ENCODE results near the gene RPL4.

The RPL4 gene

DNA sequence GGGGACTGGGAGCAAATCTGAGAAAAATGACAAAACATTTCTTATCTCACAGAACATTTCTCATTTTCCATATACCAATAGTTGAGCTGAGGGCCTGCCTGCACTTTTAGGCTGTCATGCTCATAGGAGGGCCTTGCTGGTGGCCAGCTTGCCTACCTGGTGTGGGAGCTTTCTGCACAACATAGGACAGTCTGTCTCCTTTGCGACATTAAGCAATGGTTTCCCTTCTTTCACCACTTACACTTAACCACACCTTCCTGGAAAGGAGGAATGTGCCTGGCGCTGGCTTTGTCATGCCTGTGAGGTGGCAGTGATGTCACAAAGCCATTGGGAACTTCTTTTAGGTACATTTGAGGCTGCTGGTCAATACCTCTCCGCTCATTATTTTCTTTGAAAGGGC is 12.8 kb downstream of the RPL4 start:
- Histone ChIP-seq H3K9ac (no peak overlapping the region), H3K27ac (no peak overlapping the region), H3K4me2 (ENCODE audit: low read length) (no peak overlapping the region), H3K36me3 (ENCODE audit: control insufficient read depth, insufficient read depth, low read length) (no peaks in the 10 kb centered on the region), H3K4me1 (peaks cover 2% of the 10 kb centered on the region), H3K27me3 (ENCODE audit: control insufficient read depth, insufficient read depth, low read length) (no peaks in the 10 kb centered on the region), H3K79me2 (no peaks in the 10 kb centered on the region), H2AFZ (no peak overlapping the region), H3K9me3 (ENCODE audit: control insufficient read depth, low read length) (no peaks in the 10 kb centered on the region), H3K4me3 (ENCODE audit: low read depth, low read length) (no peak overlapping the region)
- TF ChIP-seq CTCF (IDR thresholded peaks at IDR 0.05): no peak

GRCh38 chr15:66489179-66489791 is 15.4 kb downstream of the RPL4 start:
- no peak overlapping the region for H3K27ac ChIP-seq
- H3K9me3 ChIP-seq (ENCODE audit: control insufficient read depth, low read length): no peaks in the 10 kb centered on the region
- H3K79me2 ChIP-seq: no peaks in the 10 kb centered on the region
- no peak overlapping the region for H2AFZ ChIP-seq
- no peak overlapping the region for H3K9ac ChIP-seq
- TF ChIP-seq CTCF (IDR thresholded peaks at IDR 0.05): no peak
- no peak overlapping the region for H3K4me3 ChIP-seq (ENCODE audit: low read depth, low read length)
- H3K36me3 ChIP-seq (ENCODE audit: control insufficient read depth, insufficient read depth, low read length): no peaks in the 10 kb centered on the region
- no peaks in the 10 kb centered on the region for H3K27me3 ChIP-seq (ENCODE audit: control insufficient read depth, insufficient read depth, low read length)
- H3K4me2 ChIP-seq (ENCODE audit: low read length): no peak overlapping the region
- H3K4me1 ChIP-seq: peaks cover 2% of the 10 kb centered on the region

DNA sequence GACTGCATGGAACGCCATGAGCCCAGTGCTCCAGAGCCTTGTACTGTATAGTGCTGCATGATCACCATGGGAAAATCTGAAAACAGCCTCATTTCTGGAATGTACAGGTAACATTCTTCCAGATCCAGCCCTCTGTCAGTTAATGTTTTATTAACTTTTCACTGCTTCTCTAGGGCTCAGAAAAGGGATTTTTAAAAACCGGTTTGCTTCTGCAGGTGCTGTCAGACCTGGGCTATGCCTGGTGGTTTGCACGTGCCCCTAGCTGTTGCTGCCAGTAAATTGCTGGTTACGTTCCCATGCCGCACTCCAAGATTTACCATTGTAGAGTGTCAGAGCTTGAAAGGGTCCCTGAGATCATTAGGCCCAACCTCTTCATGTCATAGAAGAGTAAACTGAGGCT is 16.1 kb downstream of the RPL4 start:
- H3K9ac ChIP-seq: no peak overlapping the region
- H3K27ac ChIP-seq: no peak overlapping the region
- peaks cover 2% of the 10 kb centered on the region for H3K4me1 ChIP-seq
- no peaks in the 10 kb centered on the region for H3K36me3 ChIP-seq (ENCODE audit: control insufficient read depth, insufficient read depth, low read length)
- no peak overlapping the region for H3K4me2 ChIP-seq (ENCODE audit: low read length)
- no peaks in the 10 kb centered on the region for H3K9me3 ChIP-seq (ENCODE audit: control insufficient read depth, low read length)
- H3K4me3 ChIP-seq (ENCODE audit: low read depth, low read length): no peak overlapping the region
- H3K27me3 ChIP-seq (ENCODE audit: control insufficient read depth, insufficient read depth, low read length): no peaks in the 10 kb centered on the region
- H2AFZ ChIP-seq: no peak overlapping the region
- no peak for TF ChIP-seq CTCF (IDR thresholded peaks at IDR 0.05)
- H3K79me2 ChIP-seq: no peaks in the 10 kb centered on the region

DNA sequence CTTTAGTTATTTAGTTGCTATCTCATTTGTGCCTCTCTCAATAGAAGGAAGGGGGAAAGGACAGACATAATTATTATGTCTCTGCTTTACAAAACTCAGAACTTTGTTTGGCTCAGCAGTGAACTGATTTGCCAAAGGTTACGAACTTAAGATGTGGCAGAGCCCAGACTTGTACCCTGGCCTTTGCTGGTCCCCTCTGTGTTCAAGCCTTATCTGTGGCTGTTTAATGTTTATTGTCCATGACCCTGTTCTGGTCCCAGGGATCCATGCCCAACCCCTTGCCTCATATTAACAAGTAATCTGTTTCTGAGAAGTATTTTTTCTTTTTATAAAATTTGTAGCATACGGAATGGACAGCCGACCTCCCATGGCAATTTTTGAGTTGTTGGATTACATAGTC is 17.8 kb downstream of the RPL4 start:
- Histone ChIP-seq H3K27me3 (ENCODE audit: control insufficient read depth, insufficient read depth, low read length) (no peaks in the 10 kb centered on the region), H3K4me1 (no peaks in the 10 kb centered on the region), H3K79me2 (no peaks in the 10 kb centered on the region), H3K4me2 (ENCODE audit: low read length) (no peak overlapping the region), H3K36me3 (ENCODE audit: control insufficient read depth, insufficient read depth, low read length) (no peaks in the 10 kb centered on the region), H3K4me3 (ENCODE audit: low read depth, low read length) (no peak overlapping the region), H3K27ac (no peak overlapping the region), H3K9me3 (ENCODE audit: control insufficient read depth, low read length) (no peaks in the 10 kb centered on the region), H2AFZ (no peak overlapping the region), H3K9ac (no peak overlapping the region)
- TF ChIP-seq CTCF (IDR thresholded peaks at IDR 0.05): no peak

- H3K79me2 ChIP-seq: no peaks in the 10 kb centered on the region
- H3K4me3 ChIP-seq (ENCODE audit: low read depth, low read length): no peak overlapping the region
- H2AFZ ChIP-seq: no peak overlapping the region
- H3K27ac ChIP-seq: no peak overlapping the region
- H3K9me3 ChIP-seq (ENCODE audit: control insufficient read depth, low read length): no peaks in the 10 kb centered on the region
- no peak overlapping the region for H3K9ac ChIP-seq
- no peaks in the 10 kb centered on the region for H3K27me3 ChIP-seq (ENCODE audit: control insufficient read depth, insufficient read depth, low read length)
- no peaks in the 10 kb centered on the region for H3K4me1 ChIP-seq
- TF ChIP-seq CTCF (IDR thresholded peaks at IDR 0.05): no peak
- H3K4me2 ChIP-seq (ENCODE audit: low read length): no peak overlapping the region
- no peaks in the 10 kb centered on the region for H3K36me3 ChIP-seq (ENCODE audit: control insufficient read depth, insufficient read depth, low read length)
Measured at GRCh38 chr15:66484539-66485112, 20.0 kb downstream of the RPL4 start.

Data from parathyroid adenoma (tissue), 2 donors.